Right lung (tissue), 5 donors: Measurements from ENCODE around the gene MARVELD1. TPM values are rescaled to one million over a fixed set of nuclear protein-coding genes. Genes with fewer than 3 reads are reported as not detected.

ENCODE experiments used
- DNase-seq, 2 donors: peaks; one replicate each; pipeline ENCODE4 v3.0.0-alpha.2; 2013
- polyA plus RNA-seq, 5 donors: library from polyadenylated mRNA; unstranded; fragments of 120-200 nt; gene quantifications; one replicate each; pipeline versions ENCODE4 v1.2.1 to v1.2.3, GENCODE V29; 2013; ENCODE audit warnings: inconsistent platforms in 1 of 5, low replicate concordance in 1 of 5; ENCODE audit not compliant: insufficient read length in 5 of 5, insufficient read depth in 1 of 5

Gene MARVELD1
- polyA plus RNA-seq, 5 donors = 45.3 to 64.3 (median 58.7) TPM

GRCh38 chr10:97747573-97747972 is 34.0 kb downstream of the MARVELD1 start:
- DNase-seq = no peak

- no peak for DNase-seq
Measured at GRCh38 chr10:97748116-97748515, 34.6 kb downstream of the MARVELD1 start.

- DNase-seq = no peak
Measured at GRCh38 chr10:97752956-97753355, 39.4 kb downstream of the MARVELD1 start.

GRCh38 chr10:97754726-97755125 is 41.2 kb downstream of the MARVELD1 start:
- no peak for DNase-seq

- DNase-seq = no peak
Measured at GRCh38 chr10:97755718-97756117, 42.2 kb downstream of the MARVELD1 start.

- no peak for DNase-seq
Measured at GRCh38 chr10:97757471-97757870, 43.9 kb downstream of the MARVELD1 start.

GRCh38 chr10:97759158-97759887 is 45.8 kb downstream of the MARVELD1 start:
- DNase-seq = peak; percentile 47 to 62

GRCh38 chr10:97759946-97760345 is 46.4 kb downstream of the MARVELD1 start:
- no peak for DNase-seq

GRCh38 chr10:97760461-97761257 is 47.1 kb downstream of the MARVELD1 start:
- DNase-seq = no peak

- DNase-seq = no peak
Measured at GRCh38 chr10:97761331-97761865, 47.9 kb downstream of the MARVELD1 start.

GRCh38 chr10:97762056-97762455 is 48.5 kb downstream of the MARVELD1 start:
- no peak for DNase-seq

GRCh38 chr10:97762816-97763215 is 49.3 kb downstream of the MARVELD1 start:
- DNase-seq = no peak

GRCh38 chr10:97763411-97763810 is 49.9 kb downstream of the MARVELD1 start:
- no peak for DNase-seq

- no peak for DNase-seq
Measured at GRCh38 chr10:97763947-97764346, 50.4 kb downstream of the MARVELD1 start.

GRCh38 chr10:97764519-97764931 is 51.0 kb downstream of the MARVELD1 start:
- no peak for DNase-seq

- no peak for DNase-seq
Measured at GRCh38 chr10:97765201-97765600, 51.7 kb downstream of the MARVELD1 start.

- DNase-seq = no peak
Measured at GRCh38 chr10:97766106-97766810, 52.7 kb downstream of the MARVELD1 start.

- no peak for DNase-seq
Measured at GRCh38 chr10:97766996-97767924, 53.7 kb downstream of the MARVELD1 start.
